ENCODE measurements around the gene PHF21B. TPM values are rescaled to one million over a fixed set of nuclear protein-coding genes. Genes with fewer than 3 reads are reported as not detected.

PHF21B gene
- total and polyA plus RNA-seq, 7 donors, result 0.13 to 0.66 (median 0.28) TPM; not detected in 4

DNA sequence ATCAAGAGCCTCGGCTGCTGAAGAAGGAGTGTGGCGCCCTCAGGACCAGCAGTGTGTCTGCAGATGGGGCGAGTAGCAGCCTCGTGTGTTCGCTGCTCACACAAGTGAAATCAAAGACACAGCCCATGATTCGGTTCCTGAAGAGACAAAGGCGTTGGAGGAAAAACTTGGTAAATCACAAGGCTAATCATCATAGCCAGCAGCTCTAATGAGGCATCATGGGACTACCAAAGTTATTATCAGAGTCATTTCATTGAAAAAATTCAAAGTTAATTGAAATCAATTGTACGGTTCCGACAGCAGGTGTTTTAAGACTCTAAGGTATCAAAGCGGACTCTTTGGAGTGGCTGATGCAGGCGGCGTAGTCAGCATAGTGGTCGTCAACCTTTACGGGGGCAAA is 9.5 kb downstream of the PHF21B start:
- 88 to 91% methylated on average over 14 of the region's 14 CpGs for WGBS, 2 donors
- Histone ChIP-seq H3K27ac (no peak overlapping the region), H3K4me3 (no peak overlapping the region), H3K36me3 (no peaks in the 10 kb centered on the region), H3K4me1 (no peaks in the 10 kb centered on the region), H3K9me3 (no peaks in the 10 kb centered on the region), H3K27me3 (peaks cover 0 to 32% (median 0%) of the 10 kb centered on the region in 3 donors)
- no peak for DNase-seq
- intact Hi-C loops (cut with DNase I), result no loop called here
- TF ChIP-seq, protein P1, sequence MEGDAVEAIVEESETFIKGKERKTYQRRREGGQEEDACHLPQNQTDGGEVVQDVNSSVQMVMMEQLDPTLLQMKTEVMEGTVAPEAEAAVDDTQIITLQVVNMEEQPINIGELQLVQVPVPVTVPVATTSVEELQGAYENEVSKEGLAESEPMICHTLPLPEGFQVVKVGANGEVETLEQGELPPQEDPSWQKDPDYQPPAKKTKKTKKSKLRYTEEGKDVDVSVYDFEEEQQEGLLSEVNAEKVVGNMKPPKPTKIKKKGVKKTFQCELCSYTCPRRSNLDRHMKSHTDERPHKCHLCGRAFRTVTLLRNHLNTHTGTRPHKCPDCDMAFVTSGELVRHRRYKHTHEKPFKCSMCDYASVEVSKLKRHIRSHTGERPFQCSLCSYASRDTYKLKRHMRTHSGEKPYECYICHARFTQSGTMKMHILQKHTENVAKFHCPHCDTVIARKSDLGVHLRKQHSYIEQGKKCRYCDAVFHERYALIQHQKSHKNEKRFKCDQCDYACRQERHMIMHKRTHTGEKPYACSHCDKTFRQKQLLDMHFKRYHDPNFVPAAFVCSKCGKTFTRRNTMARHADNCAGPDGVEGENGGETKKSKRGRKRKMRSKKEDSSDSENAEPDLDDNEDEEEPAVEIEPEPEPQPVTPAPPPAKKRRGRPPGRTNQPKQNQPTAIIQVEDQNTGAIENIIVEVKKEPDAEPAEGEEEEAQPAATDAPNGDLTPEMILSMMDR (IDR thresholded peaks at IDR 0.05), result no peak
- TF ChIP-seq POLR2A (IDR thresholded peaks at IDR 0.05), result no peak
- TF ChIP-seq EP300 (IDR thresholded peaks at IDR 0.05), result no peak
- no peak for TF ChIP-seq POLR2AphosphoS5 (IDR thresholded peaks at IDR 0.05)

DNA sequence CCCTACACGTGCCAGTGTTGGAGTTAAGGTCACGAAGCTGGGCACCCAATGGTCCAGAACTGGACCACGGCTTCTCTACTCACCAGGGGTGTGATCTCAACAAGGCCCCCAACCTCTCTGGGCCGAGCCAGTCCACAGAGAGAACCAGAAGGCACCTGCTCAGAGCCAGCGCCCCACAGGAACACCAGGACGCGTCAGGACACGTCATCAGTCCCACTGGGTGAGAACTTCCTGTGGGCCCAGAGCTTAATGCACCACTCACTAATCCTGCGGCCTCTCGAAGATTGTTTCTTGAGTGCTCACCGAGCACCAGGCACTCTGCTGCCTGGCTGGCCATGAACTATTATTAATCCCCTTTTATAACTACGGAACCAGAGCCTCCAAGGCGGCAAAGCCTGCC is 10.1 kb downstream of the PHF21B start:
- H3K27ac ChIP-seq, result no peak overlapping the region
- intact Hi-C loops (cut with DNase I), result no loop called here
- H3K4me3 ChIP-seq, result no peak overlapping the region
- no peaks in the 10 kb centered on the region for H3K9me3 ChIP-seq
- 78 to 79% methylated on average over 13 of the region's 13 CpGs for WGBS, 2 donors
- H3K27me3 ChIP-seq, result peaks cover 0 to 25% (median 0%) of the 10 kb centered on the region in 3 donors
- no peaks in the 10 kb centered on the region for H3K4me1 ChIP-seq
- TF ChIP-seq POLR2A (IDR thresholded peaks at IDR 0.05), result no peak
- TF ChIP-seq EP300 (IDR thresholded peaks at IDR 0.05), result no peak
- no peak for TF ChIP-seq POLR2AphosphoS5 (IDR thresholded peaks at IDR 0.05)
- TF ChIP-seq, protein P1 (IDR thresholded peaks at IDR 0.05), result no peak
- no peak for DNase-seq
- no peaks in the 10 kb centered on the region for H3K36me3 ChIP-seq

DNA sequence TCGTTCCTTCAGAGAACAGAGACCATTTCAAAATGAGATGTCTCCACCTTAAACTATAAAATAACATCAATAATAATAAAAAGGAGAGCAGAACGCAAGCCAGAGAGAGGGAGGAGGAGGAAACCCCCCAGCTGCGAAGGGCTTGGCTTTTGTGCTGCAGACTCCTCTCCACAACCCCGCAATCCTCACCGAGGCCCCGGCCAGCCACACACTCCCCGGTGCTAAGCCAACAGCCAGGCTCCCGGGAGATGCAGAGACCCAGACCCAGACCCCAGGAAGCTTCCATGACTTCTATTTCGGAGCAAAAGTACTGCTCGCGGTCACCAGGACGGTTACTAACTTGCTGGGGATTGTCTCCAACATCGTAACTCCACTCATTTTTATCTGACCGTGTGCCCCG is 10.6 kb downstream of the PHF21B start:
- intact Hi-C loops (cut with DNase I), result no loop called here
- Histone ChIP-seq H3K36me3 (no peaks in the 10 kb centered on the region), H3K9me3 (no peaks in the 10 kb centered on the region), H3K4me3 (no peak overlapping the region), H3K27ac (no peak overlapping the region), H3K27me3 (peaks cover 0 to 21% (median 0%) of the 10 kb centered on the region in 3 donors), H3K4me1 (no peaks in the 10 kb centered on the region)
- 82 to 85% methylated on average over 15 of the region's 15 CpGs for WGBS, 2 donors
- no peak for DNase-seq
- TF ChIP-seq EP300 (IDR thresholded peaks at IDR 0.05) (no peak), POLR2A (IDR thresholded peaks at IDR 0.05) (no peak), POLR2AphosphoS5 (IDR thresholded peaks at IDR 0.05) (no peak)
- TF ChIP-seq, protein P1 (IDR thresholded peaks at IDR 0.05), result no peak

- Histone ChIP-seq H3K4me1 (no peaks in the 10 kb centered on the region), H3K27ac (no peak overlapping the region), H3K9me3 (no peaks in the 10 kb centered on the region), H3K27me3 (peaks cover 0 to 11% (median 0%) of the 10 kb centered on the region in 3 donors), H3K4me3 (no peak overlapping the region), H3K36me3 (no peaks in the 10 kb centered on the region)
- TF ChIP-seq, protein P1 (IDR thresholded peaks at IDR 0.05), result no peak
- no peak for TF ChIP-seq EP300 (IDR thresholded peaks at IDR 0.05)
- no peak for TF ChIP-seq POLR2A (IDR thresholded peaks at IDR 0.05)
- no peak for TF ChIP-seq POLR2AphosphoS5 (IDR thresholded peaks at IDR 0.05)
- 84 to 91% methylated on average over 11 of the region's 11 CpGs for whole genome bisulfite sequencing, 2 donors
- DNase-seq, result no peak
- intact Hi-C loops (cut with DNase I), result no loop called here
Measured at GRCh38 chr22:44998296-44998695, 11.5 kb downstream of the PHF21B start.

- no peak for DNase-seq
- intact Hi-C loops (cut with DNase I), result no loop called here
- Histone ChIP-seq H3K36me3 (no peaks in the 10 kb centered on the region), H3K27me3 (peaks cover 0 to 8% (median 0%) of the 10 kb centered on the region in 3 donors), H3K4me1 (no peaks in the 10 kb centered on the region), H3K27ac (no peak overlapping the region), H3K9me3 (no peaks in the 10 kb centered on the region), H3K4me3 (no peak overlapping the region)
- TF ChIP-seq EP300 (IDR thresholded peaks at IDR 0.05) (no peak), POLR2AphosphoS5 (IDR thresholded peaks at IDR 0.05) (no peak), POLR2A (IDR thresholded peaks at IDR 0.05) (no peak)
- TF ChIP-seq, protein P1 (IDR thresholded peaks at IDR 0.05), result no peak
- WGBS, 2 donors, result 65 to 78% methylated on average over 9 of the region's 9 CpGs
Measured at GRCh38 chr22:44997060-44997459, 12.7 kb downstream of the PHF21B start.

All from sigmoid colon (tissue), 7 donors.